ENCODE results near the gene MED10. TPM values are rescaled to one million over a fixed set of nuclear protein-coding genes. Genes with fewer than 3 reads are reported as not detected.

Gene MED10
- total and polyA plus RNA-seq, 2 experiments from 2014 or later: 16.0 to 58.1 TPM

- no peak for ATAC-seq
- Histone ChIP-seq H3F3A (replicated peaks; ENCODE audit: low read depth) (no peaks in the 10 kb centered on the region), H3K27ac (ENCODE audit: low read depth) (no peak overlapping the region), H3K36me3 (ENCODE audit: insufficient read depth) (no peaks in the 10 kb centered on the region), H3K9me2 (ENCODE audit: insufficient read depth) (peaks cover 3% of the 10 kb centered on the region; the same call in 1 of the 2 replicates), H3K79me2 (replicated peaks; ENCODE audit: insufficient read depth) (no peaks in the 10 kb centered on the region), H3K4me2 (no peak overlapping the region), H3K4me3 (no peak overlapping the region), H2AFZ (no peak overlapping the region), H3K4me1 (ENCODE audit: insufficient read depth) (no peaks in the 10 kb centered on the region), H3K27me3 (ENCODE audit: insufficient read depth) (no peaks in the 10 kb centered on the region), H4K20me1 (replicated peaks; ENCODE audit: insufficient read depth) (no peaks in the 10 kb centered on the region)
- H3K36me3 Mint-ChIP-seq (ENCODE audit: low read depth): peaks cover 6% of the 10 kb centered on the region; the same call in 1 of the 3 replicates
- H3K4me3 Mint-ChIP-seq: no peak overlapping the region
- H3K27ac Mint-ChIP-seq: no peak overlapping the region
- TF ChIP-seq CTCF (conservative IDR thresholded peaks at IDR 0.05; ENCODE audit: low read depth in 2 of 2) (no peak), JUNB (IDR thresholded peaks at IDR 0.05; ENCODE audit: unreplicated experiment) (no peak)
- H3K9me3 Mint-ChIP-seq: peaks cover 5% of the 10 kb centered on the region; the same call in 2 of the 3 replicates
- no peaks in the 10 kb centered on the region; the same call in 1 of the 3 replicates for H3K4me1 Mint-ChIP-seq
- peaks cover 5% of the 10 kb centered on the region for H3K27me3 Mint-ChIP-seq (ENCODE audit: insufficient read depth, low read depth, poor library complexity)
- no peak for DNase-seq (ENCODE audit: low spot score)
These were observed 15.3 kb upstream of the MED10 start for GRCh38 chr5:6393596-6394194.

GRCh38 chr5:6392561-6392960, 14.2 kb upstream of the MED10 start:
- Histone ChIP-seq H3K4me1 (ENCODE audit: insufficient read depth) (no peaks in the 10 kb centered on the region), H4K20me1 (replicated peaks; ENCODE audit: insufficient read depth) (no peaks in the 10 kb centered on the region), H3K36me3 (ENCODE audit: insufficient read depth) (no peaks in the 10 kb centered on the region), H3K27me3 (ENCODE audit: insufficient read depth) (no peaks in the 10 kb centered on the region), H3K27ac (ENCODE audit: low read depth) (no peak overlapping the region), H3F3A (replicated peaks; ENCODE audit: low read depth) (no peaks in the 10 kb centered on the region), H2AFZ (no peak overlapping the region), H3K79me2 (replicated peaks; ENCODE audit: insufficient read depth) (no peaks in the 10 kb centered on the region), H3K9me2 (ENCODE audit: insufficient read depth) (peaks cover 3% of the 10 kb centered on the region; the same call in 1 of the 2 replicates), H3K4me2 (no peak overlapping the region), H3K4me3 (no peak overlapping the region)
- DNase-seq (ENCODE audit: low spot score): peak; percentile 26
- Mint-ChIP-seq H3K36me3 (ENCODE audit: low read depth) (peaks cover 6% of the 10 kb centered on the region; the same call in 1 of the 3 replicates), H3K4me1 (no peaks in the 10 kb centered on the region; the same call in 1 of the 3 replicates), H3K4me3 (no peak overlapping the region), H3K27me3 (ENCODE audit: insufficient read depth, low read depth, poor library complexity) (peaks cover 3% of the 10 kb centered on the region), H3K9me3 (peaks cover 2% of the 10 kb centered on the region; the same call in 2 of the 3 replicates), H3K27ac (no peak overlapping the region)
- TF ChIP-seq ZNF114 (CRISPR knock-in tag; IDR thresholded peaks at IDR 0.05): no peak
- no peak for TF ChIP-seq CREB1 (CRISPR knock-in tag; IDR thresholded peaks at IDR 0.05; ENCODE audit: low read depth)
- TF ChIP-seq ZNF331 (CRISPR knock-in tag; IDR thresholded peaks at IDR 0.05; ENCODE audit: low read depth): no peak
- no peak for TF ChIP-seq ETS1 (IDR thresholded peaks at IDR 0.05)
- no peak for TF ChIP-seq STAT1 (IDR thresholded peaks at IDR 0.05; ENCODE audit: unreplicated experiment)
- no peak; the same call in 2 of the 3 replicates for ATAC-seq
